ENCODE data around the gene MKNK2.

The MKNK2 gene

GRCh38 chr19:2057484-2058469, 6.7 kb upstream of the MKNK2 start:
- no peak for DNase-seq (ENCODE audit: low spot score)

GRCh38 chr19:2056837-2057192, 5.8 kb upstream of the MKNK2 start:
- DNase-seq (ENCODE audit: low spot score): no peak

DNA sequence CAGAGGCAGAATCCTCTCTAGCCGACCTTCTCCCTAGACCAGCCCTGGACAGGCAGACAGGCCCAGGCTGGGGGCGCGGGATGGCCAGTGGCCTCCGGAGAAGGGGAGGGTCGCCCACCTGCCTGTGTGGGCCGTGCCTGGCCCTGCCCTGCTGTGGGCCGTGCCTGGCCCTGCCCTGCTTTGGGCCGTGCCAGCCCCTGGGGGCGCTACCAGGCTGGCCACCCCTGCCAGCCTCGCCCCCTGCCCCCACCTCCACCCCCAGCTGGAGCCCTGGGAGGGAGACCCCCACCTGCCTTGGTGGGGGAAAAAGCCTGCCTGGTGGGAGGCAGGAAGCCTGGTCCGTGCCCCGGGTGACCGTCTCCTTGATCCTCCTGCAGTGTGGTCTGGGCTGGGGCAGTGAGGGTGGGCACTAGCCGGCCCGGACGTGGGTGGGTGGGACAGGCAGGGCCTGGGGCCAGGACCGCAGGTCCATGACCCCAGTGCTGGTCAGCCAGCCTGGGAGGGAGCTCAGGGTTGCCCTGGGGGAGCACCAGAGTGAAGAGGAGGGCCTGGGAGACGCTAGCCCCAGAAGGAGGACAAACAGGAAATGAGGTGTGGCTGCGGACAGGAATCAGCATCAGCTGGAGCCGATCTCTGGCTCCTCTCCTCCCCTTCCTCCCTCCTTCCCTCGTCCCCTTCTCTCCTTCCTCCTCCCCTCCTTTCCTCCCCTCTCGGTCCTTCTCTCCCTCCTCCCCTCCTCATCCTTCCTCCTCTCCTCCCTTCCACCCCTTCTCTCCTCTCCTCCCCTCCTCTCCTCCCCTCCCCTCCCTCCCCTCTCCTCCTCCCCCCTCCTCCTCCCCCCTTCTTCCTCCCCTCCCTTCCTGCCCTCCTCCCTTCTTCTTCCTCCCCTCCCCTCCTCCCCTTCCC, 5.1 kb upstream of the MKNK2 start:
- DNase-seq (ENCODE audit: low spot score): peak; percentile 50

GRCh38 chr19:2054763-2055162, 3.7 kb upstream of the MKNK2 start:
- no peak for DNase-seq (ENCODE audit: low spot score)

- no peak for DNase-seq (ENCODE audit: low spot score)
Measured at GRCh38 chr19:2053601-2054389, 2.8 kb upstream of the MKNK2 start.

GRCh38 chr19:2051773-2052704, 995 bp upstream of the MKNK2 start:
- no peak for DNase-seq (ENCODE audit: low spot score)

DNA sequence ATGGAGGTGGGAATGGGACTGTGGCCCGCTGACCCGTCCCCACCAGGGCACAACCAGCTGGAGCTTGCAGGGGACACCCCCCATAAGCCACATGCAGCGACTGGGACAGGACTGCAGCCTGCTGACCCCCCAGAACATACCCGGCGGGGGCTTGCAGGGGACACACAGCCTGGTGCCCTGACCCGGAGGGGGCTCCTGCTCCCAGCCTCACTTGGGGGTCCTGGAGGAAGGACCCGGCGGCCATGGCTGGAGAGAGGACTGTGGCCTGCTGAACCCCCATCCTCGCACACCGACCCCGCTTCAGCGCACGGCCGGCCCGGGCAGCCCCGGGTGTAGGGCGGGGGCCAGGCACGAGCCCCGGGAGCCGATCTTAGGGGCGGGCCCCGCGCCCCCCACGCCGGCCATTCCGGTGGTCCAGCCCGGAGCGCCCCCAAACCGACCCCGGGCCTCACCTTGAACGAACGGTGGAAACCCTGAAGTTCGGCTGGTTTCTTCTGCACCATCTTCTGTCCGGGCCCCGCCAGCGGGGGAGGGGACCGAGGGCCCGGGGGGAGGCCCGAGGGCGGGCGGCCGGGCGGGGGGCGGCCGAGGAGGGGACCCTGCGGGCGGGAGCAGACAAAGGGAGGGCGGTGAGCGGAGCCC, 574 bp downstream of the MKNK2 start:
- peak; percentile 45 for DNase-seq (ENCODE audit: low spot score)

DNA sequence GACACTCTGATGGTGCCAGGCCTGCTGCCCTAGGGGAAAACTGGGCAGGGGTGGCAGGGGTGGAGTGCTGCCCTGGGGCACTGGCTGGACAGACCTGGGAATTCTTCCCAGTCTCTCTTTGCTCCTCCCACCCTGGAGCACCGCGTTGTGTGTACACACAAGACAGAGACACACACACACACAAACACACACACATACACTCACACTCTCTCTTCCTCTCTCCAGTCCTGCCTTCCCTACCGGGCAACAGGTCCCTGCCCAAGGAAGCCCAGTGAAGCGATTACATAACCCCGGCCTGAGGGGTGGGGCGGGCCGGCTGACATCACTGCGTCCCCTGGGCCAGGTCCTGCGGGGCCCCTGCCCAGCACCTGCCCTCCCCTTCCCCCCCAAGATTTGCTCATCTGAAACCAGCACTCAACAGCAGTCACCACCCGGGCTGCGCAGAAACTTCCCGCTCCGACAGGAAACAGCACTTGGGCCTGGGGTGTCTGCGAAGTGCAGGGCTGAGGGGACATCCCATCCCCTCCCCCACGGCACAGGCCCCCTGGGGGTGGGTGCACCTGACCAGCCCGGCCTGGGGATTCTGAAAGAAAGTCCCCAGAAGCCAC, 1.2 kb downstream of the MKNK2 start:
- DNase-seq (ENCODE audit: low spot score): peak; percentile 67

GRCh38 chr19:2048959-2049740, 1.9 kb downstream of the MKNK2 start:
- DNase-seq (ENCODE audit: low spot score): no peak

DNA sequence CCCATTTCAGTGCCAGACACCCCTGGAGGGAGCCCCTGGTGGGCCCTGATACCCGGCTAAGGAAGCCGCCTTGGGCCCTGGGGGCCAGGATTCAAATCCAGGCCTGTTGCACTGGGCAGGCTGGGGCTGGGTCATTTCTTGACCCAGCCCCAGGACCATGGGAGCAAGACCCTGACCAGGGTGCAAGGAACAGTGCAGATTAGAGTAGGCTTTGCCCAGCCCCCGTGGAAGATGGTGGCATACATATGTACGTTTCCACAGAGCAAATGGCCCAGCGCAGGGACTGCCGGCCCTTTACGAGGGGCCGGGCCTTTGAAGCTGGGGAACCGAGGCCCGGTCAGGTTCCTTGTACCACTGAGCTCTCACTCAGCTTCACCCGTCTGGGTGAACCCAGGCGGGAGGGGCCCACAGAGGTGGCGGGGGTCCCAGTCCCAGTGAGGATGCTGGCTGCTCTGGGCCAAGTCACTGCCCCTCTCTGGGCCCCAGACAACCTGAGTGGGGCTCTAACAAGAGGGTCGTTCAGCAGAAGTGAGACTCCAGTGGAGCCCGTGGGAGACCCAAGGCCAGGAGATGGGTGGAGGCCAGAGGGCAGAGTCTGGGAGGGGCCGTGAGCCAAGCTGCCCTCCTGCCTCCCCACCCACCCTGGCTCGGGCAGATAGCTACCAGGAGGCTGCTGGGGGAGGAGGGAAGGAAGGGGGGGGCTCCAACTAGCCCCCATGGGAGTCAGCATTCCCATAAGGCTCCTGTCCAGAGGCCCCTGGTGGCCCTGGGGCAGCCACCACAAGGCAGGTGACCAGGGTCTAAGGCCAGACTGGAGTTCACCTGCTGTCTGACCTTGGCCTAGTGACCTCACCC, 2.7 kb downstream of the MKNK2 start:
- no peak for DNase-seq (ENCODE audit: low spot score)

DNA sequence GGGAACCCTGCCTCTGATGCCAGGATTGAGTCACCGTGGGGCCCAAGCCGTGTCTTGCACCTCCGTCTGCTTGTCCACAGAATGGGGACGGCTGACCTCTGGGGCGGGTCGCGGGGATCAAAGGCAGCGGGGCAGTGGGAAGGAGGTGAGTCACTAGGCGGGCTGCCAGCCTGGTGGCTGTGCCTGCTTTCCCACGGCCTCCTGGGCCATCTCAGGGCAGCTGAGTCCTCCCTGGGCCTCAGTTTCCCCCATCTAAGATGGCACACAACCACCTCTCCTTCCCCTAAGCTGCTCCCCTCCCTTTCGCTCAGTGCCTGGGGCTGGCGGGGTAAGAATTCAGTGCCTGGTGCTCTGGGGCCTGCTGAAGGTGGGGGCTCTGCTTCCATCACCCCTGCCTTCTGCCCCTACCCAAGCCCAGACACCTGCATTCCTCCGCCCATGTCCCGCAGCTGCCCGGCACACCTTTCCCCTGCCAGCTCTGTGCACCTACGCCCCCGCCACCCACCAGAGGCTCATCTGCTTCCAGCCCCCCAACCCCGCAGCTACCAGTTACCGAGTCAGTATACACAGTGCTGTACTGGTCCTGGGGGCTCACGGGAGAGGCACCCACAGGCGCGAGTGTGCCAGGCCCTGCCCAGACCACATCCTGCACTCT, 3.5 kb downstream of the MKNK2 start:
- no peak for DNase-seq (ENCODE audit: low spot score)

GRCh38 chr19:2047076-2047448, 4.0 kb downstream of the MKNK2 start:
- DNase-seq (ENCODE audit: low spot score): no peak

- DNase-seq (ENCODE audit: low spot score): no peak
Measured at GRCh38 chr19:2046046-2046907, 4.8 kb downstream of the MKNK2 start.

DNA sequence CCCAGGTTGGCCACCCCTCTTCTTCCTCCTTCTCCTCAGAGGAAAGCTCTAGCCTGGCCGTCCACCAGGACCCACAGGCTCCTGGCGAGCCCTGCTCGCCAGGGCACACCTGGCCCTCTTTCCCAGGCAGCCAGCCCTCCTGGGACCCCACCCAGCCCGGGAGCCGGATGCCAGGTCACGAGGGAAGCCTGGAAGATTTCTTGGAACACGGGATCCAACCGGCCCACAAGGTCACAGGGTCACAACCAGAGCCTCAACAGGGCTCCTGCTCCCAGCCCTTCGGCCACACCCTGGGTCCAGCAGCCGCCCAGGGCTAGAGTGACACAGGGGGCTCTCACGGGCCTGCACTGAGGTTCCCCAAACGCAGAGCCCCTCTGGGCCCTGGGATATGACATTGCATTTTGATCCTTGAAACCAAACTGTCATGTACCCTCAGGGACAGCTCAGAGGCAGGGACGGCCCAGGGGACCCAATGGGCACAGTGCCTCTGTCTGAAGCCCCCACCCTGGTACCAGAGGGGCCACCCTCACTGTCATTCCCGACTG, 5.5 kb downstream of the MKNK2 start:
- no peak for DNase-seq (ENCODE audit: low spot score)

GRCh38 chr19:2044709-2045500, 6.1 kb downstream of the MKNK2 start:
- DNase-seq (ENCODE audit: low spot score): no peak
